Keratinocyte (primary cell): ENCODE measurements around the gene ERMARD. TPM values are rescaled to one million over a fixed set of nuclear protein-coding genes. Genes with fewer than 3 reads are reported as not detected.

Experiments used
- DNase-seq: peaks from one replicate; pipeline ENCODE4 v3.0.0-alpha.2; 2011; ENCODE audit warnings: low read depth, missing footprints, low spot score
- FAIRE-seq: peaks from 2 replicates; lab custom pipeline; 2011; peaks lifted over from hg19 to GRCh38; lab: Jason Lieb, UNC
- H2AFZ ChIP-seq: 2 replicates; pipeline ENCODE4 v1.6.0; 2012; ENCODE audit warnings: low read length, control low read depth, inconsistent platforms; ENCODE audit not compliant: control insufficient read depth
- H3K27ac ChIP-seq: 2 replicates; pipeline ENCODE4 v1.5.1; 2011; ENCODE audit warnings: low read length; ENCODE audit not compliant: control insufficient read depth, insufficient read depth
- H3K27me3 ChIP-seq: 3 replicates; pipeline ENCODE4 v1.6.0; 2011; ENCODE audit warnings: low read length; ENCODE audit not compliant: control insufficient read depth, insufficient read depth; ENCODE audit errors: extremely low read depth
- H3K36me3 ChIP-seq, 2 experiments: 2 replicates in 1 of 2; 3 replicates in 1 of 2; pipeline ENCODE4 v1.5.1; 2011; ENCODE audit warnings: low read length in 2 of 2, mild to moderate bottlenecking in 1 of 2; ENCODE audit not compliant: control insufficient read depth in 2 of 2, insufficient read depth in 2 of 2; ENCODE audit errors: extremely low read depth in 1 of 2
- H3K4me1 ChIP-seq: 3 replicates; pipeline ENCODE4 v1.5.1; 2011; ENCODE audit warnings: low read length; ENCODE audit not compliant: control insufficient read depth, insufficient read depth; ENCODE audit errors: extremely low read depth
- H3K4me2 ChIP-seq: 3 replicates; pipeline ENCODE4 v1.6.0; 2011; ENCODE audit warnings: low read depth, low read length; ENCODE audit not compliant: control insufficient read depth, insufficient read depth; ENCODE audit errors: extremely low read depth
- H3K4me3 ChIP-seq, 3 experiments: fragments of 200-600 bp in 1 of 3; sonication (generic) in 1 of 3; 2 replicates in 2 of 3; 3 replicates in 1 of 3; pipeline ENCODE4 v1.5.1; 2011 to 2016; ENCODE audit warnings: low read length in 3 of 3, mild to moderate bottlenecking in 3 of 3, control low read depth in 2 of 3, inconsistent platforms in 1 of 3, low read depth in 1 of 3, mixed read lengths in 1 of 3, mixed run types in 1 of 3, moderate library complexity in 1 of 3; ENCODE audit not compliant: control insufficient read depth in 2 of 3, insufficient read depth in 2 of 3; ENCODE audit errors: extremely low read depth in 1 of 3
- H3K79me2 ChIP-seq: 2 replicates; pipeline ENCODE4 v1.6.0; 2012; ENCODE audit warnings: low read length; ENCODE audit not compliant: control insufficient read depth, insufficient read depth
- H3K9ac ChIP-seq: 3 replicates; pipeline ENCODE4 v1.6.0; 2011; ENCODE audit warnings: low read length; ENCODE audit not compliant: control insufficient read depth, insufficient read depth; ENCODE audit errors: extremely low read depth
- H3K9me1 ChIP-seq: 3 replicates; pipeline ENCODE4 v1.6.0; 2011; ENCODE audit warnings: low read length; ENCODE audit not compliant: control insufficient read depth, insufficient read depth; ENCODE audit errors: extremely low read depth
- H3K9me3 ChIP-seq: 2 replicates; pipeline ENCODE4 v1.5.1; 2012; ENCODE audit warnings: low read depth, low read length; ENCODE audit not compliant: control insufficient read depth
- H4K20me1 ChIP-seq: 3 replicates; pipeline ENCODE4 v1.6.0; 2011; ENCODE audit warnings: low read length; ENCODE audit not compliant: control insufficient read depth, insufficient read depth; ENCODE audit errors: extremely low read depth
- EZH2 ChIP-seq: IDR thresholded peaks from one replicate; pipeline ENCODE4 v1.6.1; 2012; ENCODE audit warnings: inconsistent platforms, mild to moderate bottlenecking, low read length, moderate library complexity
- dilution Hi-C: fragments of 300-500 bp; cut with MboI; formaldehyde crosslinking; loops from one replicate; pipeline ENCODE4 v1.7.0; 2020; ENCODE audit warnings: low sequenced_read_pairs; ENCODE audit not compliant: extremely low pct_ligation_motif_present
- polyA plus RNA-seq, 5 experiments: library from polyadenylated mRNA; depleted of rRNA in 3 of 5; stranded (reverse) in 3 of 5; stranded (forward) in 1 of 5; unstranded in 1 of 5; fragments of >200 nt; gene quantifications; 1 replicate in 1 of 5; 2 replicates in 3 of 5; 3 replicates in 1 of 5; pipeline versions ENCODE4 v1.2.1 to v1.2.3, GENCODE V29; 2011 to 2012; ENCODE audit warnings: missing spikeins in 2 of 5, low read depth in 1 of 5, low replicate concordance in 1 of 5
- TF ChIP-seq, protein P1 (sequence below), 3 experiments: IDR thresholded peaks in 1 of 3; conservative IDR thresholded peaks in 1 of 3; optimal IDR thresholded peaks in 1 of 3; 2 replicates in 2 of 3; 3 replicates in 1 of 3; pipeline versions ENCODE3 to v1.5.1; 2011; ENCODE audit warnings: low read length in 3 of 3, mild to moderate bottlenecking in 3 of 3, moderate library complexity in 2 of 3, control low read depth in 1 of 3, inconsistent platforms in 1 of 3; ENCODE audit not compliant: insufficient read depth in 2 of 3; ENCODE audit errors: extremely low read depth in 1 of 3

The ERMARD gene
- polyA plus RNA-seq, 1 donor (not counting 4 experiments of a cell fraction or from before 2014, with no cell fraction given) = 37.9 TPM

DNA sequence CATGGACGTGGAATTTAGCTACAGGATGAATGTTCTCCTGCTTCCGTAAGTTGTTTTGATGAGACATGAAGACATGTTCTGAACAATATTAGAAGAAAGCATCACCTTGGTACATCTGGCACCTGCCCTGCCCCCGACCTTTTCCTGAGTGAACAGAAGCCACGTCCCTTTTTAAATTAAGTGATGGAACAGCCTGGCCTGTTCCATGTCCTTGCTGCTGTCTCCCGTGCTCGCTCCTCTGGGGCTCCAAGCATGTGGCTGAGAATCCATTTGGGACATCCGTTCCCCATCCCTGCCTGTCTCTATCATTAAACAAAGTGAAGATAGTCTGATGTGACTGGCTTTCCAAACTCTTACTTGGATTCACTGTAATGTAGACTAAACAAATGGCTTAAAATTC lies 36.4 kb downstream of the ERMARD start:
- no peak overlapping the region for H2AFZ ChIP-seq
- no peaks in the 10 kb centered on the region for H3K27me3 ChIP-seq
- DNase-seq = no peak
- no peak for FAIRE-seq
- H3K79me2 ChIP-seq = no peaks in the 10 kb centered on the region
- no peak overlapping the region for H3K4me3 ChIP-seq
- no peaks in the 10 kb centered on the region for H4K20me1 ChIP-seq
- H3K9me3 ChIP-seq = no peaks in the 10 kb centered on the region
- peaks cover 13% of the 10 kb centered on the region for H3K4me1 ChIP-seq
- no peak overlapping the region for H3K27ac ChIP-seq
- H3K9ac ChIP-seq = no peak overlapping the region
- TF ChIP-seq EZH2 = no peak
- no peaks in the 10 kb centered on the region for H3K9me1 ChIP-seq
- no peak overlapping the region for H3K4me2 ChIP-seq
- peaks cover 0 to 2% of the 10 kb centered on the region in 2 experiments for H3K36me3 ChIP-seq
- dilution Hi-C loops = no loop called here

DNA sequence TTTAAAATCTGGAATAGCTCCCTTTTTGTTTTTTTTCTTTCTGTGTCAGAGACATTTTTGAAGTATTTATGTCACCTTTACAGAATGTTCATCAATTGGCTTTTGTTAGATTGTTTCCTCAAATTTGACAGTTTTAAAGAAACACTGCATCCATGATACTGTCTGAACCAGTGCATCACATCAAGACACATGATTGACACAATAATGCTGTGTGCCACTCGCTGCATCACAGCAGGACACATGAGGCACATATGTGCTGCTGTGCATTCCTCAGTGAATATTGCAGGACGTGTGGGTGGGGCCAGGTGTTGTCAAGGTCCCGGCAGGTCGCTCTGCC lies 37.4 kb downstream of the ERMARD start:
- Histone ChIP-seq H2AFZ (no peak overlapping the region), H4K20me1 (no peaks in the 10 kb centered on the region), H3K27ac (no peak overlapping the region), H3K9me1 (no peaks in the 10 kb centered on the region), H3K36me3 (peaks cover 0 to 2% of the 10 kb centered on the region in 2 experiments), H3K79me2 (no peaks in the 10 kb centered on the region), H3K4me1 (peaks cover 13% of the 10 kb centered on the region), H3K9ac (no peak overlapping the region), H3K4me2 (no peak overlapping the region), H3K4me3 (no peak overlapping the region), H3K9me3 (no peaks in the 10 kb centered on the region), H3K27me3 (no peaks in the 10 kb centered on the region)
- no peak for DNase-seq
- dilution Hi-C loops = no loop called here
- TF ChIP-seq EZH2 = no peak
- TF ChIP-seq, protein P1, sequence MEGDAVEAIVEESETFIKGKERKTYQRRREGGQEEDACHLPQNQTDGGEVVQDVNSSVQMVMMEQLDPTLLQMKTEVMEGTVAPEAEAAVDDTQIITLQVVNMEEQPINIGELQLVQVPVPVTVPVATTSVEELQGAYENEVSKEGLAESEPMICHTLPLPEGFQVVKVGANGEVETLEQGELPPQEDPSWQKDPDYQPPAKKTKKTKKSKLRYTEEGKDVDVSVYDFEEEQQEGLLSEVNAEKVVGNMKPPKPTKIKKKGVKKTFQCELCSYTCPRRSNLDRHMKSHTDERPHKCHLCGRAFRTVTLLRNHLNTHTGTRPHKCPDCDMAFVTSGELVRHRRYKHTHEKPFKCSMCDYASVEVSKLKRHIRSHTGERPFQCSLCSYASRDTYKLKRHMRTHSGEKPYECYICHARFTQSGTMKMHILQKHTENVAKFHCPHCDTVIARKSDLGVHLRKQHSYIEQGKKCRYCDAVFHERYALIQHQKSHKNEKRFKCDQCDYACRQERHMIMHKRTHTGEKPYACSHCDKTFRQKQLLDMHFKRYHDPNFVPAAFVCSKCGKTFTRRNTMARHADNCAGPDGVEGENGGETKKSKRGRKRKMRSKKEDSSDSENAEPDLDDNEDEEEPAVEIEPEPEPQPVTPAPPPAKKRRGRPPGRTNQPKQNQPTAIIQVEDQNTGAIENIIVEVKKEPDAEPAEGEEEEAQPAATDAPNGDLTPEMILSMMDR (optimal IDR thresholded peaks at IDR 0.05 in 1 of 3, IDR thresholded peaks at IDR 0.05 in 1 of 3, conservative IDR thresholded peaks at IDR 0.05 in 1 of 3; ENCODE audit: extremely low read depth in 1 of 3, insufficient read depth in 2 of 3, low read length in 3 of 3) = no peak
- no peak for FAIRE-seq
